HG03520 (cell line): Measurements from ENCODE around the gene MRFAP1L1.

Experiments
- ATAC-seq: cut with Tn5 transposase; IDR thresholded peaks from one replicate; pipeline ENCODE4 v1.9.1; 2021; ENCODE audit warnings: mild to moderate bottlenecking, moderate library complexity; ENCODE audit not compliant: unreplicated experiment

MRFAP1L1 gene

GRCh38 chr4:6663596-6664393 is 45.9 kb downstream of the MRFAP1L1 start:
- no peak for ATAC-seq

GRCh38 chr4:6662591-6662990 is 47.1 kb downstream of the MRFAP1L1 start:
- no peak for ATAC-seq

DNA sequence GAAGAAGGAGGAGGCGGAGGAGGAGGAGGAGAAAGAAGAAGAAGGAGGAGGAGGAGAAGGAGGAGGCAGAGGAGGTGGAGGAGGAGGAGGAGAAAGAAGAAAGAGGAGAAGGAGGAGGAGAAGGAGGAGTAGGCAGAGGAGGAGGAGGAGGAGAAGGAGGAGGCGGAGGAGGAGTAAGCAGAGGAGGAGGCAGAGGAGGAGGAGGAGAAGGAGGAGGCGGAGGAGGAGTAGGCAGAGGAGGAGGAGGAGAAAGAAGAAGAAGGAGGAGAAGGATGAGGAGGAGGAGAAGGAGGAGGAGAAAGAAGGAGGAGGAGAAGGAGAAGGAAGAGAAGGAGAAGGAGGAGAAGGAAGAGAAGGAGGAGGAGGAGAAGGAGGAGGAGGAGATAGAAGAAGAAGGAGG is 49.2 kb downstream of the MRFAP1L1 start:
- no peak for ATAC-seq

DNA sequence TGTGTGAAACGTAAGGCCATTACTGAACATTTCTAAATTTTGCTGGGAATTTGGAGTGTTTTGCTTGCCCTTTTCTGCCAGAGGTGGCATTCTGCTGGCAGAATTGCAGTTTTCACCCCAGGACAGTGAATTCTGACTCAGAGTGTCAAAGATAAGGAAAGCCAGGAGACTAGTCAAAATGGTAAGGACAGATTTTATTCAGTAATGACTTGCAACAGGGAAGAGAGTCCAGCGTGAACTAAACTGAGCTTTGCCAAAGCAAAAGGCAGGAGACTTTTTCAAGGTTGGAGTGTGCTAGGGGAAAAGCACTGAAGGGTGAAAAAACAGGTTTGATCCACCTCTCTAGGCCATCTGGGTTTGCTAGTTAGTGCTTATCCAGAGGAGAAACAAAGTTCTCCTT is 49.8 kb downstream of the MRFAP1L1 start:
- no peak for ATAC-seq

- no peak for ATAC-seq
Observed at GRCh38 chr4:6658597-6659075, 51.0 kb downstream of the MRFAP1L1 start.

- ATAC-seq: no peak
Observed at GRCh38 chr4:6658209-6658595, 51.5 kb downstream of the MRFAP1L1 start.
